LNCAP (cell line): ENCODE results near the gene MYL3.

Source experiments
- TF ChIP-seq, protein P1 (sequence below): fragments of 450-650 bp; IDR thresholded peaks from 2 replicates; pipeline ENCODE4 v1.5.1; 2017; ENCODE audit warnings: mild to moderate bottlenecking

Gene MYL3

DNA sequence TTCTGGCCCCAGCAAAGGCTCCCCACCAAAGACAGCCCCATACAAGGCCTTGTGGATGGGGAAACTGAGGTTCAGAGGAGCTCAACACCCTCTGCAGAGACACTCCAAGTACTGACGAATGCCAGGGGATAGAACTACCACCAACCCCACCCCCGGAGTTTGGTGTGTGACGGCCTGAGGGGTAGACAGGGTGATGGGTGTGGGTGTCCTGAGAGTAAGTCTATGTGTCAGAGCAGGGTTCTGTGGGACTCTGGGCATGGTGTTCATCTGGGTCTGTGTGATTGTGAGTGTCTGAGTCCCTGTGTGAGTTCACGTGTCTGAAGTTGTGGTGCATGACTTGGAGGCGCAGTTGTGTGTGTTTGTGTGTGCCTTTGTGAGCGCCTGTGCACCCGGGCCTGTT is 21.7 kb upstream of the MYL3 start:
- TF ChIP-seq, protein P1, sequence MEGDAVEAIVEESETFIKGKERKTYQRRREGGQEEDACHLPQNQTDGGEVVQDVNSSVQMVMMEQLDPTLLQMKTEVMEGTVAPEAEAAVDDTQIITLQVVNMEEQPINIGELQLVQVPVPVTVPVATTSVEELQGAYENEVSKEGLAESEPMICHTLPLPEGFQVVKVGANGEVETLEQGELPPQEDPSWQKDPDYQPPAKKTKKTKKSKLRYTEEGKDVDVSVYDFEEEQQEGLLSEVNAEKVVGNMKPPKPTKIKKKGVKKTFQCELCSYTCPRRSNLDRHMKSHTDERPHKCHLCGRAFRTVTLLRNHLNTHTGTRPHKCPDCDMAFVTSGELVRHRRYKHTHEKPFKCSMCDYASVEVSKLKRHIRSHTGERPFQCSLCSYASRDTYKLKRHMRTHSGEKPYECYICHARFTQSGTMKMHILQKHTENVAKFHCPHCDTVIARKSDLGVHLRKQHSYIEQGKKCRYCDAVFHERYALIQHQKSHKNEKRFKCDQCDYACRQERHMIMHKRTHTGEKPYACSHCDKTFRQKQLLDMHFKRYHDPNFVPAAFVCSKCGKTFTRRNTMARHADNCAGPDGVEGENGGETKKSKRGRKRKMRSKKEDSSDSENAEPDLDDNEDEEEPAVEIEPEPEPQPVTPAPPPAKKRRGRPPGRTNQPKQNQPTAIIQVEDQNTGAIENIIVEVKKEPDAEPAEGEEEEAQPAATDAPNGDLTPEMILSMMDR, result no peak

DNA sequence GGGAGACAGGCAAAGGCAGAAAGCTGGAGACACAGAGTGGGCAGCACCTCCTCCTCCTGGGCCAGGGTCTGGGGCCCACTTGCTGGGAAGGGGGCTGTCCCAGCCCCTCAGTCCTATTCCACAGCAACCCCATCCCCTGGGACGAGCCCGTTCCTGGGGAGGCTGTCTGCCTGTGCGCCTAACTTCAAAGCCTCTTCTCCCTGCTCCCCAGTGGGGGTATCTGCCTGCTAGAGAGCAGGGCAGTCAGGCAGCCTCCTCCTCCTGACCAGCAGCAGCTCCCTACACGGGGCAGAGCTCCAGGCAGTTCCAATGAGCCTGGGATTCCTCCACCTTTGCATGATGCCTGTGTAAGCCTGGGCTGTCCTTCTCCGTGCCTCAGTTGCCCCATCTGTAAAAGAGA is 21.2 kb upstream of the MYL3 start:
- TF ChIP-seq, protein P1, result no peak

DNA sequence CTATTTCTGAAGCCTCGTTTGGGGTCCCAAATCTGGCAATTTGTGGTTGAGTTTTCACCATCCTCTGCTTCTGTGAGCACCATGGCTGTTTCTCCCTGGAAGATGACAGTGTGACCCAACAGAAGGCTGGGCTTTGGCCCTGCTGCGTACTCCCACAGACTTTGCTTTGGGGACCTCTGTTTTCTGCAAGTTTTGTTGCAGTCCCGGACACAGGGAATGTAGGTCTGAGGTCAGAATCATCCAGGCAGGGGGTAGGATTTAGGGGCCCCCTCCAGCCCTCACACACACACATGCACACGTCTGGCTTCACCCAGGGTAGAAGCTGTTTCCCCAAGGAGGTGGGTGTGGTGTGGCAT is 20.6 kb upstream of the MYL3 start:
- TF ChIP-seq, protein P1, result no peak

DNA sequence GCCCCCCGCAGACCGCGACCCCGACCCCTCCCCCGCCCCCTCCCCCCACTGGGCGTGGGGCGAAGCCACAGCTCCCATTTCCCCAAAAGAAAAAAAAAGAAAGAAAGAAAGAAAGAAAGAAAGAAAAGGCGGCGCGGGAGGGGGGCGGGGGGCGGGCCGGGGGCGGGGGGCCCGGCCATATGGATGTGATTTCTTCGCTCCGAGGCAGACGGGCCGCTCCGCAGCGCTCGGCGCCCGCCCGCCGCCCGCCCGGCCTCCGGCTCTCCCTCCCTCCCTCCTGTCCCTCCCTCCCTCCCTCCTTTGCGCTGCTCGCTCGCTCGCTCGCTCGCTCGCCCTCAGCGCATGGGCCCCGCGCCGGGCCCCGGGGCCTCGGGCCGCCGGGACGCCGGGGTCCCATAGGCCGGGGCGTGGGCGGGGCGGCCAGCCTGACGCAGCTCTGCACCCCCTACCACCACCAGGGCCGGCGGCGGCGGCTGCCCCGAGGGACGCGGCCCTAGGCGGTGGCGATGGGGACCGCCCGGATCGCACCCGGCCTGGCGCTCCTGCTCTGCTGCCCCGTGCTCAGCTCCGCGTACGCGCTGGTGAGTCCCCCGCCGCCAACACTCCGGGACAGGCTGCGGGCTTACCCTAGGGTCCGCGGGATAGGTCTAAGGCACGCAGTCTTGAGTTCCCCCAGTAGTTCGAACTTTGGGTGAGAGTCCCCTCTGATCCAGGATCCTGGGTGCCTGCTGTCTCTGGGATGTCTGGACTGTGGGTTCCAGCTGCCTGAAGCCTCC is 20.0 kb upstream of the MYL3 start:
- TF ChIP-seq, protein P1, result no peak

DNA sequence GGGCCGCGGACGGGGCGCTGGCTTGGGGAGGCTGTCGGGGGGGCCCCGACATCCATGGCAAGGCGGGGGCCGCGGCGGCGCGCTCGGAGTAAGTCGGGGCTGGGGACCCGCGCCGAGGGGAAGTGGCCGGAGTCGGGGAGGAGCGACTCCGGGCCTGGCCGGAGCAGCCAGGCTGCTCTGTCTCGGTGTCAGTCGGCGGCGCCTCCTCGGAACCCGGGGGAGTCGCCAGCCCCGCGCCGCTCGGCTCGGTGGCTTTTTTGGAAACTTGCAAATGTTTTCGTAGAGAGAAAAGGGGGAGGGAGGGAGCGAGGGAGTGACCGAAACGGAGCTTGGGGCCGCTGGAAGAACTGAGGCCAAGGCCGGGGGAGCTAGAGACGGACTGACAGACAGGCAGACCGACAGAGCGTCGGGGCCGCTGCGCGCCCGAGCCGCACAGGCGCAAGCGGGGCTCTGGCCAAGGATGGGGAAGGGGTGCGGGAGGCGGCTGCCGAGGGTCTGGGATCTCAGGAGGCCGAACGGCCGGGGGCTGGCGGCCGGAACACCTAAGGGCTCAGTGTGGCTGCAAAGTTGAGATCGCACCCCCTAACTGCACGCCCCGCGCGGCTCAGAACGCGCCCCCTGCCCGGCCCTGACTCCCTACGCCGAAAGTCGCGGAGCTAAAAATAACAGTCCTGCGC is 19.3 kb upstream of the MYL3 start:
- TF ChIP-seq, protein P1, result no peak

DNA sequence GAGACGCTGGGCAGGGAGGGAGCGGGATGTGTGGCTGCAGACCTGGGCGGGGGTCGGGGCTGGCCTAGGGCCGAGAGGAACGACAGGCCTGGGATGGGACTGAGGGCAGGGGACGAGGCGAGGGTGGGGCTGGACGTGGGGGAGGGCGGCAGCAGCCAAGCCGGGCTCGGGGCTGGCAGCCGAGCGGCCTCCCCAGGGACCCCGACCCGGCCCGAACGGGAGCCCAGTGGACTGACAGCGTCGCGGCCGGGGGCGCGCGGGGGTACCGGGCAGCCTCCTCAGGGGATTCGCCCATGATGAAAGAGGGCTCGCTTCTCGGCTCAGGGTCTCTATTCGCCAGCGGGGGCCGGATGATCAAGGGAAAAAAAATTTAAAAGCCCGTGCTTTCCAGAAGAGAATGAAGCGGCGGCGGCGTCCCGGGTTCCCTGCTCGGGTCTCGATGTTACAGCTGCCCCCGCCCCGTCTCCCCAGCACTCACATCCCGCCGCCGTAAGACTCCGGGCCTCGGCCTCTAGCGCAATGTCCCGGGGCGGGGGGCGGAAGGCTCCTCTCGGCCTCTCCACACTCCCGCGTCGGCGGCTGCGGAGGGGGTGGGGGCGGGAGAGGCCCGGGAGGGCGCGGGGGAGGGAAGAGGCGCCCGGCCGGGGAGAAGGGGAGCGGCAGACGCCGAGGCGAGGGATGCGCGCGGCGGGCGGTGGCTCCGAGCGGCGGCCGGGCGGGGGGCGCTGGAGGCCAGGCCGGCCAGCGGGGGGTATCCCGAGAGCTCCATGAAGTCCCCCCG is 18.5 kb upstream of the MYL3 start:
- TF ChIP-seq, protein P1, result no peak

DNA sequence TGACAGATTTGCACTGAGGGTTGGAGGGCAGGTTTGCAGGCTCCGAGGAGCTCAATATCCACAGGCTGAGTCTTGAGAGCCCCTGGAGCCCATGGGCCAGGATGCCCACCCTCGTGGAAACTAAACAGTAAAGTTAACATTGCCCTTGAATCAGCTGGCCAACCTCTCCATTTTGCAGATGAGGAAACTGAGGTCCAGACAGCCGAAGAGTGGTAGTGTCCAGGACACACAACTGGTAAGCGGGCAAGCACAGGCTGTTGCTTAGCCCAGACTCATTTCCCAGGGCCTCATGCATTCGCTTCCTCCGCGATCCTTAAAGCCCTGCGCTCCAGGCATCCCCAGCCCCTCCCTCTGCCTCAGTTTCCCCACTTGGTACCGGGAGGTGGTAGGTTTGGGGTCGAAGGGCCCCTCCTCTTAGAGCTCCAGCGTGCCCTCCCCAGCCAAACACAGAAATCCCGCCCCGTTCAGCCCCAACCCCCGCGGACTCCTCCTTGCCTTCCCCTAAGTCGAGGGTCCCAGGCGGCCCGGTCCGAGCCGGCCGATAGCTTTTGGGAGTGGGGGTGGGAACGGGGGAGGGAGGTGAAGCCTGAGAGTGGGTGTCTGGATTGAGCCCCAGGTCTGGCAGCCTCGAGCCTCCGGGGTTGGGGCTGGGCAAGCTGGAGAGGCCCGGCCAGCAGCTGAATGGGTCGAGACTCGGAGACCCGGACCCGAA is 17.8 kb upstream of the MYL3 start:
- TF ChIP-seq, protein P1, result no peak
